Measurements from ENCODE around the gene CDCP1. TPM values are rescaled to one million over a fixed set of nuclear protein-coding genes. Genes with fewer than 3 reads are reported as not detected.

CDCP1 gene
- polyA plus RNA-seq, 3 donors, result 0.42 to 1.3 (median 0.52) TPM

DNA sequence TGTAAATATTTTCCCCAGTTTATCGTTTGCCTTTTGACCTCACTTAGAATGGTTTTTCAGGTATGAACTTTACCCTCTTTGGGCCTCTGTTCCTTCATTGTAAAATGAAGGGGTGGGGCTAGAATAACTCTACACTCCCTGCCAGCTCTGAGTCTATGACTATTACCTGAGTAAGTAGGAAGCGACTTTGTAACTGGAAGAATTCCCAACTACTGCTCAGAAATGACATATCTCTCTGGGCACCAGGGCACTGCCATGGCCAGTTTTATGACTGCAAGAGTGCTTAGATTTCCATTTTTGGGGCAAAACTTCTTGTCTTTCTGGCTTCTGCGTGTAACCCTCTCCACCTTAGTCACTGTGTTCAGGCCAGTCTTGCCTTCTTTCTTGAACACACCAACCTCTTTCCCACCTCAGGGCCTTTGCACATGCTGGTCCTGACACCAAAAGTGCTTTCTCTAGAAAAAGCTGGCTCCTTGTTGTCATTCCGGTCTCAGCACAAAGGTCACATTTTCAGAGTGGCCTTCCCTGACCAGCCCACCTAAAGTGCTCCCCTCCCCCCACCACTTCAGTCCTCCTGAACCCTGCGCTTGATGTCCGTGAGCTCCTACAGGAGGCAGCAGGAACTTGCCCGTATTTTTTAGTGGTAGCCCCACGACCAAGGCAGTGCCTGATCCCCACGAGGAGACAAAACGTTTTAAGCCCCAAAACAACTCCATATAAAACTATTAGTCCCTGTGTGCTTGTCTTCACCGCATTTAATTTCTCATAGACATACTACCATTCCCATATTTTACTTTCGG lies 25.6 kb downstream of the CDCP1 start:
- 98% methylated on average over 6 of the region's 12 CpGs for WGBS (ENCODE audit: insufficient coverage)
- no peaks in the 10 kb centered on the region for H4K20me1 ChIP-seq (ENCODE audit: insufficient read depth, low read length)
- no peak for TF ChIP-seq CTCF (IDR thresholded peaks at IDR 0.05)
- Mint-ChIP-seq H3K4me3 (no peak overlapping the region), H3K36me3 (peaks cover 0 to 2% of the 10 kb centered on the region in 2 donors), H3K27ac (peak overlapping the region in 2 of 7 donors; percentile 10 to 13), H3K9me3 (peaks cover 0 to 6% (median 0%) of the 10 kb centered on the region in 7 donors), H3K27me3 (ENCODE audit: low read depth in 3 of 3) (peaks cover 0 to 3% (median 0%) of the 10 kb centered on the region in 3 donors), H3K4me1 (peaks cover 37% of the 10 kb centered on the region)
- intact Hi-C loops (cut with micrococcal nuclease), result loop anchor here in 1 of 2 donors (5.0 kb wide), 1 partner anchor 63 kb away; no protein-coding TSS in a partner anchor
- no peaks in the 10 kb centered on the region for H3K9me3 ChIP-seq (replicated peaks in 1 of 2; ENCODE audit: control insufficient read depth in 1 of 2, insufficient read depth in 1 of 2, low read length in 2 of 2)
- H2AFZ ChIP-seq (ENCODE audit: insufficient read depth, low read depth, low read length, poor library complexity, severe bottlenecking), result no peak overlapping the region
- DNase-seq, result no peak
- H3K36me3 ChIP-seq (replicated peaks in 1 of 2; ENCODE audit: control insufficient read depth in 1 of 2, insufficient read depth in 2 of 2, low read length in 2 of 2), result no peaks in the 10 kb centered on the region
- H3K79me2 ChIP-seq (ENCODE audit: insufficient read depth, low read length), result no peaks in the 10 kb centered on the region
- no peak overlapping the region for H3K27ac ChIP-seq (ENCODE audit: low read depth in 1 of 2, low read length in 2 of 2)
- H3K9ac ChIP-seq (ENCODE audit: insufficient read depth, low read length, poor library complexity, severe bottlenecking), result no peak overlapping the region
- no peak overlapping the region for H3K4me2 ChIP-seq (replicated peaks; ENCODE audit: extremely low read depth, low read length, poor library complexity, severe bottlenecking)
- H3K4me1 ChIP-seq (ENCODE audit: control insufficient read depth in 1 of 2, insufficient read depth in 2 of 2, low read length in 2 of 2), result peaks cover 11 to 28% of the 10 kb centered on the region in 2 donors
- no peaks in the 10 kb centered on the region for H3K27me3 ChIP-seq (ENCODE audit: control insufficient read depth in 2 of 2, insufficient read depth in 2 of 2, low read length in 2 of 2)
- H3K4me3 ChIP-seq (replicated peaks in 1 of 3; ENCODE audit: low read depth in 2 of 3, low read length in 3 of 3), result no peak overlapping the region

DNA sequence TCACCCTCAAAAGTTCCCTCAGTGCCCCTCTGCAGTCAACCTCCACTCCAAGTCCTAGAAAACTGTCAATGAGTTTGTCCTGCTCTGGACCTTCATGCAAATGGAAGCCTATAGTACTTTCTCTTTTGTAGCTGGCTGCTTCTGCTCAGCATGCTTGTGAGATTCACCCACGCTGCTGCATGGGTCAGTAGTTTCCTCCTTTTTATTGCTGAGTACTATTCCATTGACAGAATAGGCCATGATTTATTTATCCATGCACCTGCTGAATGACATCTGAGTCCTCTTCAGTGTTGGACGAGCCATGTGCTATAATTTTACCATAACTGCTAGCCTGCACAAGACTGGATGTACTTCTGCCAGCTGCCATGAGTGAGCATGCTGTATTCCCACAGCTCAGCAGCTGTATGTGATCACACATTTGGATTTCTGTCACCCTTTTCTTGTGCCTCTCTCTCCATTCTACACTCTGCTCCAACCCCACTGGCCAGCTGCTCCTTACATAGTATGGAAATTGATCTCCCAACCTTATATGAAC lies 26.3 kb downstream of the CDCP1 start:
- H3K27ac Mint-ChIP-seq, result peak overlapping the region in 2 of 7 donors; percentile 10 to 39
- no peaks in the 10 kb centered on the region for H3K79me2 ChIP-seq (ENCODE audit: insufficient read depth, low read length)

More for the DNA sequence above, 26.3 kb downstream of the CDCP1 start:
- Histone ChIP-seq H3K9me3 (replicated peaks in 1 of 2; ENCODE audit: control insufficient read depth in 1 of 2, insufficient read depth in 1 of 2, low read length in 2 of 2) (no peaks in the 10 kb centered on the region), H3K9ac (ENCODE audit: insufficient read depth, low read length, poor library complexity, severe bottlenecking) (no peak overlapping the region), H3K4me3 (replicated peaks in 1 of 3; ENCODE audit: low read depth in 2 of 3, low read length in 3 of 3) (no peak overlapping the region), H3K27me3 (ENCODE audit: control insufficient read depth in 2 of 2, insufficient read depth in 2 of 2, low read length in 2 of 2) (no peaks in the 10 kb centered on the region), H3K4me1 (ENCODE audit: control insufficient read depth in 1 of 2, insufficient read depth in 2 of 2, low read length in 2 of 2) (peaks cover 11 to 26% of the 10 kb centered on the region in 2 donors), H3K36me3 (replicated peaks in 1 of 2; ENCODE audit: control insufficient read depth in 1 of 2, insufficient read depth in 2 of 2, low read length in 2 of 2) (no peaks in the 10 kb centered on the region), H2AFZ (ENCODE audit: insufficient read depth, low read depth, low read length, poor library complexity, severe bottlenecking) (no peak overlapping the region), H3K4me2 (replicated peaks; ENCODE audit: extremely low read depth, low read length, poor library complexity, severe bottlenecking) (no peak overlapping the region), H4K20me1 (ENCODE audit: insufficient read depth, low read length) (no peaks in the 10 kb centered on the region), H3K27ac (ENCODE audit: low read depth in 1 of 2, low read length in 2 of 2) (no peak overlapping the region)
- 88% methylated on average over 2 of the region's 2 CpGs for WGBS (ENCODE audit: insufficient coverage)
- Mint-ChIP-seq H3K9me3 (peaks cover 0 to 5% (median 0%) of the 10 kb centered on the region in 7 donors), H3K27me3 (ENCODE audit: low read depth in 3 of 3) (peaks cover 0 to 1% (median 0%) of the 10 kb centered on the region in 3 donors), H3K4me3 (no peak overlapping the region), H3K4me1 (peaks cover 36% of the 10 kb centered on the region), H3K36me3 (peaks cover 0 to 2% of the 10 kb centered on the region in 2 donors)
- intact Hi-C loops (cut with micrococcal nuclease), result loop anchor here (5.0 to 10.0 kb wide), 2 partner anchors 55 to 63 kb away; no protein-coding TSS in a partner anchor
- no peak for DNase-seq
- no peak for TF ChIP-seq CTCF (IDR thresholded peaks at IDR 0.05)
